B cell (primary cell): ENCODE measurements around the gene CLIC2. TPM values are rescaled to one million over a fixed set of nuclear protein-coding genes. Genes with fewer than 3 reads are reported as not detected.

ENCODE experiments used
- ATAC-seq: fragments of 200-7000 bp; cut with Tn5 transposase; one replicate; pipeline ENCODE4 v1.10.0; 2021; ENCODE audit warnings: low read depth, mild to moderate bottlenecking, moderate number of reproducible peaks, moderate library complexity
- CTCF ChIA-PET: fragments of 350-600 bp; sonication (Branson Sonifier 250); formaldehyde crosslinking; loops from one replicate; lab custom pipeline; 2021; ENCODE audit warnings: antibody characterized with exemption, inconsistent platforms; lab: Charles Lee
- POLR2A ChIA-PET: fragments of 350-600 bp; sonication (Branson Sonifier 250); formaldehyde crosslinking; loops from one replicate; lab custom pipeline; 2021; ENCODE audit warnings: antibody characterized with exemption; lab: Charles Lee
- DNase-seq: peaks from one replicate; pipeline ENCODE4 v3.0.0; 2013
- H2AFZ ChIP-seq: 2 replicates; pipeline ENCODE4 v1.6.1; 2012; ENCODE audit warnings: mild to moderate bottlenecking, low read depth, low read length; ENCODE audit not compliant: insufficient read depth, poor library complexity, severe bottlenecking
- H3K27ac ChIP-seq, 2 donors: 1 replicate in 1 of 2; 2 replicates in 1 of 2; pipeline ENCODE4 v1.5.1; 2012 to 2013; ENCODE audit warnings: low read length in 2 of 2, mild to moderate bottlenecking in 2 of 2, moderate library complexity in 1 of 2
- H3K27me3 ChIP-seq, 4 experiments: fragments of 200-600 bp in 1 of 4; sonication (generic) in 1 of 4; replicated peaks in 1 of 4; 1 replicate in 2 of 4; 2 replicates in 2 of 4; pipeline versions ENCODE4 v1.6.1 to v1.7.0; 2013 to 2016; ENCODE audit warnings: low read length in 3 of 4, mild to moderate bottlenecking in 2 of 4, mixed read lengths in 1 of 4, moderate library complexity in 1 of 4; ENCODE audit not compliant: insufficient read depth in 4 of 4, control insufficient read depth in 3 of 4; ENCODE audit errors: control extremely low read depth in 1 of 4
- H3K36me3 ChIP-seq, 2 experiments: replicated peaks in 1 of 2; 1 replicate in 1 of 2; 2 replicates in 1 of 2; pipeline versions ENCODE4 v1.6.1 to v1.7.1; 2013; ENCODE audit warnings: low read length in 1 of 2; ENCODE audit not compliant: insufficient read depth in 2 of 2, control insufficient read depth in 1 of 2; ENCODE audit errors: control extremely low read depth in 1 of 2, extremely low read depth in 1 of 2
- H3K4me1 ChIP-seq, 2 donors: fragments of 200-600 bp in 1 of 2; sonication (generic) in 1 of 2; 1 replicate in 1 of 2; 2 replicates in 1 of 2; pipeline versions ENCODE4 v1.5.1 to v1.6.1; 2013 to 2017; ENCODE audit warnings: low read length in 2 of 2; ENCODE audit not compliant: control insufficient read depth in 2 of 2, insufficient read depth in 2 of 2
- H3K4me2 ChIP-seq: replicated peaks from 2 replicates; pipeline ENCODE3; 2012; ENCODE audit warnings: mild to moderate bottlenecking, low read depth, low read length; ENCODE audit not compliant: poor library complexity, severe bottlenecking
- H3K4me3 ChIP-seq, 5 experiments: fragments of 200-600 bp in 1 of 5; sonication (generic) in 1 of 5; 1 replicate in 3 of 5; 2 replicates in 2 of 5; pipeline versions ENCODE4 v1.5.1 to v1.7.0; 2011 to 2016; ENCODE audit warnings: low read length in 4 of 5, mild to moderate bottlenecking in 4 of 5, low read depth in 2 of 5, control low read depth in 1 of 5, moderate library complexity in 1 of 5; ENCODE audit not compliant: insufficient read depth in 1 of 5; ENCODE audit errors: control extremely low read depth in 1 of 5, extremely low read depth in 1 of 5
- H3K79me2 ChIP-seq: fragments of 200-600 bp; sonication (generic); one replicate; pipeline ENCODE4 v1.6.0; 2016; ENCODE audit warnings: low read length; ENCODE audit not compliant: control insufficient read depth, insufficient read depth
- H3K9ac ChIP-seq: fragments of 200-600 bp; sonication (generic); 2 replicates; pipeline ENCODE4 v1.6.1; 2017; ENCODE audit warnings: mild to moderate bottlenecking, low read length, moderate library complexity
- H3K9me3 ChIP-seq, 3 donors: one replicate each; pipeline versions ENCODE4 v1.6.1 to v1.7.1; 2013; ENCODE audit warnings: low read length in 2 of 3; ENCODE audit not compliant: control insufficient read depth in 2 of 3, insufficient read depth in 1 of 3; ENCODE audit errors: control extremely low read depth in 1 of 3
- H4K20me1 ChIP-seq: 2 replicates; pipeline ENCODE4 v1.6.0; 2012; ENCODE audit warnings: mild to moderate bottlenecking, low read length; ENCODE audit not compliant: insufficient read depth, control insufficient read depth, poor library complexity, severe bottlenecking
- H3K27ac Mint-ChIP-seq: one replicate; pipeline ENCODE4 v1.8.0; 2021; ENCODE audit warnings: mixed read lengths
- H3K27me3 Mint-ChIP-seq: one replicate; pipeline ENCODE4 v1.8.0; 2021; ENCODE audit warnings: mixed read lengths
- H3K4me1 Mint-ChIP-seq: one replicate; pipeline ENCODE4 v1.8.0; 2021; ENCODE audit warnings: mixed read lengths
- H3K4me3 Mint-ChIP-seq: one replicate; pipeline ENCODE4 v1.8.0; 2021; ENCODE audit warnings: mixed read lengths
- H3K9me3 Mint-ChIP-seq: one replicate; pipeline ENCODE4 v1.8.0; 2022; ENCODE audit warnings: mixed read lengths; ENCODE audit not compliant: insufficient read depth
- CTCF ChIP-seq: fragments of 200-600 bp; IDR thresholded peaks from one replicate; pipeline ENCODE4 v1.8.0; 2022; ENCODE audit warnings: antibody characterized with exemption, mild to moderate bottlenecking
- EZH2 ChIP-seq: IDR thresholded peaks from 2 replicates; pipeline ENCODE4 v1.6.1; 2012; ENCODE audit warnings: borderline replicate concordance, low read depth, mild to moderate bottlenecking, moderate library complexity, low read length; ENCODE audit not compliant: insufficient read depth, poor library complexity, severe bottlenecking
- WGBS: methylation state at CpG from one replicate; pipeline ENCODE4 v1.1.5; 2013; ENCODE audit warnings: missing lambda C conversion rate; ENCODE audit not compliant: insufficient coverage; 5-methylcytosine and 5-hydroxymethylcytosine counted together
- intact Hi-C: fragments of 100-400 bp; cut with micrococcal nuclease; formaldehyde crosslinking; loops from one replicate; pipeline ENCODE4 v1.10.0; 2022
- polyA plus RNA-seq: library from polyadenylated mRNA; depleted of rRNA; stranded (reverse); fragments of >200 nt; gene quantifications from 2 replicates; pipeline ENCODE4 v1.2.3, GENCODE V29; 2012
- total RNA-seq, 2 donors: library from RNA; stranded (reverse); fragments of 120-200 nt in 1 of 2; gene quantifications; 1 replicate in 1 of 2; 2 replicates in 1 of 2; pipeline versions ENCODE4 v1.2.3 to v1.2.4, GENCODE V29; 2013 to 2022

Gene CLIC2
- total and polyA plus RNA-seq, 2 donors (not counting 1 experiment from before 2014, with no cell fraction given): 0.15 to 0.16 TPM

GRCh38 chrX:155237719-155238118 lies 96.7 kb downstream of the CLIC2 start:
- Histone ChIP-seq H3K9me3 (no peaks in the 10 kb centered on the region), H2AFZ (no peak overlapping the region), H3K4me1 (no peaks in the 10 kb centered on the region), H3K79me2 (no peaks in the 10 kb centered on the region), H3K27ac (no peak overlapping the region), H3K4me3 (no peak overlapping the region), H4K20me1 (no peaks in the 10 kb centered on the region), H3K9ac (no peak overlapping the region), H3K36me3 (peaks cover 0 to 35% of the 10 kb centered on the region in 2 experiments), H3K4me2 (no peak overlapping the region), H3K27me3 (no peaks in the 10 kb centered on the region)
- Mint-ChIP-seq H3K4me1 (no peaks in the 10 kb centered on the region), H3K27me3 (no peaks in the 10 kb centered on the region), H3K4me3 (no peak overlapping the region), H3K9me3 (no peaks in the 10 kb centered on the region), H3K27ac (no peak overlapping the region)
- ATAC-seq (no peak), DNase-seq (no peak)
- intact Hi-C loops: no loop called here
- CTCF ChIA-PET: no interaction called here
- WGBS: 100% methylated on average over 5 of the region's 5 CpGs
- POLR2A ChIA-PET: no interaction called here
- TF ChIP-seq EZH2: no peak
- TF ChIP-seq CTCF: no peak

DNA sequence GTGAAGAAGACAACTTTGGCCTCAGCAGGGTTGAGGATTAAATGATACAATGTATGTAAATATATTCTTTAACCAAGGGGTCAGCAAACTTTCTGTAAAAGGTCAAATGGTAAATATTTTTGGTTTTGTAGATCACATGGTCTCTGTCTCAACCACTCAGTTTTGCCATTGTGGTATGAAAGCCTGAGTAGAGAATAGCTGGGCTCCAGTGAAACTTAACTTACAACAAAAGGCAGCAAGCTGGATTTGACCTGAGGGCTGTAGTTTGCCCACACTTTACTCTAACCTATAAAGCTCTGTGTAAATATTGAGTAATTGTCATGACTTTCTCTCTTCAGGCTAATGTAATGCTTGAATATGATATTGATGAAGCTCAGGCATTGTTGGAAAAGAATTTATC lies 98.5 kb downstream of the CLIC2 start:
- H3K79me2 ChIP-seq: no peaks in the 10 kb centered on the region
- H4K20me1 ChIP-seq: no peaks in the 10 kb centered on the region
- CTCF ChIA-PET: no interaction called here
- no peak for TF ChIP-seq EZH2
- no peak for TF ChIP-seq CTCF
- peaks cover 5% of the 10 kb centered on the region for H3K4me1 Mint-ChIP-seq
- no peaks in the 10 kb centered on the region for H3K27me3 ChIP-seq
- H3K9me3 Mint-ChIP-seq: no peaks in the 10 kb centered on the region
- intact Hi-C loops: no loop called here
- H3K9me3 ChIP-seq: no peaks in the 10 kb centered on the region
- H3K4me2 ChIP-seq: no peak overlapping the region
- DNase-seq: no peak
- no peak overlapping the region for H3K27ac Mint-ChIP-seq
- no peak for ATAC-seq
- H3K36me3 ChIP-seq: peaks cover 0 to 45% of the 10 kb centered on the region in 2 experiments
- no peak overlapping the region for H3K4me3 Mint-ChIP-seq
- H3K27me3 Mint-ChIP-seq: no peaks in the 10 kb centered on the region
- H3K27ac ChIP-seq: no peak overlapping the region
- POLR2A ChIA-PET: no interaction called here
- H3K4me3 ChIP-seq: no peak overlapping the region
- no peaks in the 10 kb centered on the region for H3K4me1 ChIP-seq
- no peak overlapping the region for H3K9ac ChIP-seq
- no peak overlapping the region for H2AFZ ChIP-seq
